ENCODE data around the gene BRD3OS.

- TF ChIP-seq CTCF (conservative IDR thresholded peaks at IDR 0.05; ENCODE audit: low read depth, low read length) (peak; percentile 37), POLR2A (IDR thresholded peaks at IDR 0.05; ENCODE audit: low read depth, low read length) (peak; percentile 65; the same call in 1 of the 2 replicates), RFX5 (IDR thresholded peaks at IDR 0.05; ENCODE audit: low read depth, low read length) (no peak), BHLHE40 (IDR thresholded peaks at IDR 0.05; ENCODE audit: low read depth, low read length) (no peak), CEBPB (IDR thresholded peaks at IDR 0.05; ENCODE audit: low read depth, low read length) (0 out of 2 replicates have a peak, but pooled peaks have one; percentile 7), RCOR1 (IDR thresholded peaks at IDR 0.05; ENCODE audit: insufficient replicate concordance, low read length) (no peak), RAD21 (IDR thresholded peaks at IDR 0.05; ENCODE audit: low read length) (peak; percentile 20; the same call in 1 of the 2 replicates), MAFK (IDR thresholded peaks at IDR 0.05; ENCODE audit: low read depth, low read length) (no peak), NFE2L2 (IDR thresholded peaks at IDR 0.05; ENCODE audit: low read depth, low read length) (no peak), SMC3 (IDR thresholded peaks at IDR 0.05; ENCODE audit: low read depth, low read length) (peak; percentile 24; the same call in 1 of the 2 replicates), FOS (IDR thresholded peaks at IDR 0.05; ENCODE audit: low read depth, low read length) (no peak), CHD1 (IDR thresholded peaks at IDR 0.05; ENCODE audit: low read depth, low read length) (no peak), ELK1 (IDR thresholded peaks at IDR 0.05; ENCODE audit: borderline replicate concordance, low read depth, low read length) (no peak)
- TF ChIP-seq, protein P1, sequence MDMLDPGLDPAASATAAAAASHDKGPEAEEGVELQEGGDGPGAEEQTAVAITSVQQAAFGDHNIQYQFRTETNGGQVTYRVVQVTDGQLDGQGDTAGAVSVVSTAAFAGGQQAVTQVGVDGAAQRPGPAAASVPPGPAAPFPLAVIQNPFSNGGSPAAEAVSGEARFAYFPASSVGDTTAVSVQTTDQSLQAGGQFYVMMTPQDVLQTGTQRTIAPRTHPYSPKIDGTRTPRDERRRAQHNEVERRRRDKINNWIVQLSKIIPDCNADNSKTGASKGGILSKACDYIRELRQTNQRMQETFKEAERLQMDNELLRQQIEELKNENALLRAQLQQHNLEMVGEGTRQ (IDR thresholded peaks at IDR 0.05; ENCODE audit: low read depth, low read length), result no peak
Observed at GRCh38 chr9:133992780-133993634, 32.3 kb upstream of the BRD3OS start.
